Measurements from ENCODE around the gene RAB31. TPM values are rescaled to one million over a fixed set of nuclear protein-coding genes. Genes with fewer than 3 reads are reported as not detected.

Gene RAB31
- total RNA-seq, 1 experiment from 2014 or later: 9.5 TPM

DNA sequence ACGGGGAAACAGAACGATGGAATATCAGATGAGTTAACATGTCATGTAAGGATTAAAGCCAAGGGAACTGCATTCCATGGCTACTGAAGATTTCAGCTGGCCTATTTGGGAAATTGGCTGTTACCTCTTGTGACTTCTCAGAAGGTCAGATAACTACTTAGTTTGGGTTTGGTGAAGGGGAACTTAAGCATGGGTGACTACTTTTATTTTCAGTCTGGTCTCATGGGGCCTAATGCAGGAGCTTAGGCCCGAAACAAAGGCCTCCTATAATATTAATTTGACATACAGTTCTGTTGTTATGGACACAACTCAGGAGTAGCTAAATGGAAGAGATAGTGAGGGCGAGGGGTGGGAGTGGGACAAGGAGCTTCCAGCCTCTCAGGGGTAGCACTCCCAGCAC lies 133.7 kb downstream of the RAB31 start:
- Histone ChIP-seq H3K36me3 (ENCODE audit: control insufficient read depth, insufficient read depth, low read length) (no peaks in the 10 kb centered on the region), H3K9me3 (no peaks in the 10 kb centered on the region), H3K27me3 (replicated peaks; ENCODE audit: control insufficient read depth, insufficient read depth, low read length) (no peaks in the 10 kb centered on the region), H3K4me1 (no peaks in the 10 kb centered on the region), H3K4me3 (ENCODE audit: low read depth, low read length) (no peak overlapping the region)
- no peaks in the 10 kb centered on the region for H3K9me3 Mint-ChIP-seq (ENCODE audit: unreplicated experiment)
- TF ChIP-seq, protein P1, sequence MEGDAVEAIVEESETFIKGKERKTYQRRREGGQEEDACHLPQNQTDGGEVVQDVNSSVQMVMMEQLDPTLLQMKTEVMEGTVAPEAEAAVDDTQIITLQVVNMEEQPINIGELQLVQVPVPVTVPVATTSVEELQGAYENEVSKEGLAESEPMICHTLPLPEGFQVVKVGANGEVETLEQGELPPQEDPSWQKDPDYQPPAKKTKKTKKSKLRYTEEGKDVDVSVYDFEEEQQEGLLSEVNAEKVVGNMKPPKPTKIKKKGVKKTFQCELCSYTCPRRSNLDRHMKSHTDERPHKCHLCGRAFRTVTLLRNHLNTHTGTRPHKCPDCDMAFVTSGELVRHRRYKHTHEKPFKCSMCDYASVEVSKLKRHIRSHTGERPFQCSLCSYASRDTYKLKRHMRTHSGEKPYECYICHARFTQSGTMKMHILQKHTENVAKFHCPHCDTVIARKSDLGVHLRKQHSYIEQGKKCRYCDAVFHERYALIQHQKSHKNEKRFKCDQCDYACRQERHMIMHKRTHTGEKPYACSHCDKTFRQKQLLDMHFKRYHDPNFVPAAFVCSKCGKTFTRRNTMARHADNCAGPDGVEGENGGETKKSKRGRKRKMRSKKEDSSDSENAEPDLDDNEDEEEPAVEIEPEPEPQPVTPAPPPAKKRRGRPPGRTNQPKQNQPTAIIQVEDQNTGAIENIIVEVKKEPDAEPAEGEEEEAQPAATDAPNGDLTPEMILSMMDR (IDR thresholded peaks at IDR 0.05; ENCODE audit: insufficient read depth in 1 of 2, low read depth in 1 of 2, low read length in 1 of 2, severe bottlenecking in 1 of 2, unreplicated experiment in 1 of 2): no peak
- BruUV-seq (replicated peaks): no TSS peak
- H3K36me3 Mint-ChIP-seq (ENCODE audit: insufficient read depth, unreplicated experiment): no peaks in the 10 kb centered on the region
- POLR2A ChIA-PET: no interaction called here
- H3K27ac Mint-ChIP-seq (ENCODE audit: unreplicated experiment): no peak overlapping the region
- peaks cover under 1% of the 10 kb centered on the region for H3K4me1 Mint-ChIP-seq (ENCODE audit: low read depth, unreplicated experiment)
- H3K27me3 Mint-ChIP-seq (ENCODE audit: insufficient read depth, unreplicated experiment): no peaks in the 10 kb centered on the region
- CTCF ChIA-PET: no interaction called here
- no peak overlapping the region for H3K4me3 Mint-ChIP-seq (ENCODE audit: unreplicated experiment)
- intact Hi-C loops (cut with micrococcal nuclease; ENCODE audit: unreplicated experiment): no loop called here
- DNase-seq: no peak

DNA sequence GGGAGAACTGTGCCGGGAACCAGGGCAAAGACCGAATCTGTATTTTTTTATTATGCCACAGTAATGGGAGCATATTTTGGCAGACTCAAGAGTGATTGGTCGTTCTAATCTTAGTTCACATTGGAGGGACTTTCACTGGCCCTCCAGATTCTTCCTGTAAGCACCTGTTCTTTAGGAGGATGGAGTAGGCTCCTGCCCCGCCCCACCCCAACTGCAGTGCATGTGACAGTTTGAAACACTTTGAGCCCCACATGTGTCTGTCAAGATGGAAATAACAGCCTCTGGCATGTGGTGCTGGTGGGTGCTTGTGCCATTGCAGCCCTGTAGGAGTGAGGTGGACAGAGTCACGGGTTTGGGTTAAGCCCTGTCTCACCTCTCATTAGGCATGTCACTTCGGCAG lies 134.3 kb downstream of the RAB31 start:
- Mint-ChIP-seq H3K27me3 (ENCODE audit: insufficient read depth, unreplicated experiment) (no peaks in the 10 kb centered on the region), H3K4me1 (ENCODE audit: low read depth, unreplicated experiment) (no peaks in the 10 kb centered on the region), H3K36me3 (ENCODE audit: insufficient read depth, unreplicated experiment) (no peaks in the 10 kb centered on the region), H3K4me3 (ENCODE audit: unreplicated experiment) (no peak overlapping the region), H3K27ac (ENCODE audit: unreplicated experiment) (no peak overlapping the region), H3K9me3 (ENCODE audit: unreplicated experiment) (no peaks in the 10 kb centered on the region)
- no peaks in the 10 kb centered on the region for H3K27me3 ChIP-seq (replicated peaks; ENCODE audit: control insufficient read depth, insufficient read depth, low read length)
- no TSS peak for BruUV-seq (replicated peaks)
- no peaks in the 10 kb centered on the region for H3K9me3 ChIP-seq
- H3K4me3 ChIP-seq (ENCODE audit: low read depth, low read length): no peak overlapping the region
- TF ChIP-seq, protein P1 (IDR thresholded peaks at IDR 0.05; ENCODE audit: insufficient read depth in 1 of 2, low read depth in 1 of 2, low read length in 1 of 2, severe bottlenecking in 1 of 2, unreplicated experiment in 1 of 2): no peak
- POLR2A ChIA-PET: no interaction called here
- H3K4me1 ChIP-seq: no peaks in the 10 kb centered on the region
- H3K36me3 ChIP-seq (ENCODE audit: control insufficient read depth, insufficient read depth, low read length): no peaks in the 10 kb centered on the region
- CTCF ChIA-PET: no interaction called here
- no peak for DNase-seq
- intact Hi-C loops (cut with micrococcal nuclease; ENCODE audit: unreplicated experiment): no loop called here

DNA sequence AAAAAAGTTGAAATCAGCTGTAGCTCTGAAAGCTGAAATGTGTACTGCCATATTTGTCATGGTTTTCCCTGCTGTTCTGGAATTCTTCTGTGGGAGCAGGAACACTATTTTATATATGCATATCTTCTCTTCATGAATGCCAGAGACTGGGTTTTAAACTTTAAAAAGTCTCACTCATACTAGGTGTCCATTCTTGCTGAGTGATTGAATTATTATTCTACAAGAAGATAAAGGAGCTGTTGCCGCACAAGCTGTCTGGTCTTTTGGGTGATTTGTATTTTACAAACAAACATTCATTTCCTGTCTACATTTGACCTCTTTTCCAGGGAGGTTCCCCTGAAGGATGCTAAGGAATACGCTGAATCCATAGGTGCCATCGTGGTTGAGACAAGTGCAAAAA lies 137.2 kb downstream of the RAB31 start:
- H3K36me3 Mint-ChIP-seq (ENCODE audit: insufficient read depth, unreplicated experiment): peaks cover 7% of the 10 kb centered on the region
- Histone ChIP-seq H3K4me3 (ENCODE audit: low read depth, low read length) (no peak overlapping the region), H3K9me3 (no peaks in the 10 kb centered on the region), H3K36me3 (ENCODE audit: control insufficient read depth, insufficient read depth, low read length) (no peaks in the 10 kb centered on the region), H3K4me1 (no peaks in the 10 kb centered on the region), H3K27me3 (replicated peaks; ENCODE audit: control insufficient read depth, insufficient read depth, low read length) (no peaks in the 10 kb centered on the region)
- DNase-seq: no peak
- TF ChIP-seq, protein P1 (IDR thresholded peaks at IDR 0.05; ENCODE audit: insufficient read depth in 1 of 2, low read depth in 1 of 2, low read length in 1 of 2, severe bottlenecking in 1 of 2, unreplicated experiment in 1 of 2): no peak
- no peak overlapping the region for H3K27ac Mint-ChIP-seq (ENCODE audit: unreplicated experiment)
- BruUV-seq (replicated peaks): no TSS peak
- intact Hi-C loops (cut with micrococcal nuclease; ENCODE audit: unreplicated experiment): no loop called here
- ChIA-PET POLR2A (no interaction called here), CTCF (no interaction called here)
- H3K4me1 Mint-ChIP-seq (ENCODE audit: low read depth, unreplicated experiment): peaks cover 10% of the 10 kb centered on the region
- no peaks in the 10 kb centered on the region for H3K9me3 Mint-ChIP-seq (ENCODE audit: unreplicated experiment)
- no peak overlapping the region for H3K4me3 Mint-ChIP-seq (ENCODE audit: unreplicated experiment)
- H3K27me3 Mint-ChIP-seq (ENCODE audit: insufficient read depth, unreplicated experiment): no peaks in the 10 kb centered on the region
